Stomach (tissue), 9 donors: ENCODE data around the gene CABLES1. TPM values are rescaled to one million over a fixed set of nuclear protein-coding genes. Genes with fewer than 3 reads are reported as not detected.
A peak's percentile ranks its signal among the peaks of the same experiment; 100 is the strongest.

ENCODE experiments used
- DNase-seq, 2 donors: peaks; one replicate each; pipeline versions ENCODE4 v3.0.0 to v3.0.0-alpha.2; 2013 to 2019
- H3K27ac ChIP-seq, 5 donors: fragments of 200-600 bp in 4 of 5; sonication (generic) in 4 of 5; one replicate each; pipeline ENCODE4 v1.5.1; 2013 to 2019; ENCODE audit warnings: mild to moderate bottlenecking in 1 of 5, moderate library complexity in 1 of 5
- H3K27me3 ChIP-seq, 3 donors: fragments of 200-600 bp; sonication (generic); one replicate each; pipeline ENCODE4 v1.5.1; 2017 to 2019; ENCODE audit warnings: mixed run types in 1 of 3
- H3K36me3 ChIP-seq, 4 donors: fragments of 200-600 bp; sonication (generic); 1 replicate in 3 of 4; 2 replicates in 1 of 4; pipeline ENCODE4 v1.5.1; 2016 to 2019
- H3K4me1 ChIP-seq, 4 donors: fragments of 200-600 bp; sonication (generic); one replicate each; pipeline ENCODE4 v1.5.1; 2016 to 2019
- H3K4me3 ChIP-seq, 4 donors: fragments of 200-600 bp; sonication (generic) in 3 of 4; one replicate each; pipeline ENCODE4 v1.5.1; 2016 to 2019; ENCODE audit warnings: mild to moderate bottlenecking in 1 of 4
- H3K9me3 ChIP-seq, 4 donors: fragments of 200-600 bp; sonication (generic); one replicate each; pipeline ENCODE4 v1.5.1; 2016 to 2019
- CTCF ChIP-seq, 7 experiments: fragments of 450-650 bp in 4 of 7; fragments of 200-600 bp in 3 of 7; sonication (generic) in 3 of 7; IDR thresholded peaks; one replicate each; pipeline ENCODE4 v1.5.1; 2016 to 2019; ENCODE audit warnings: antibody characterized with exemption in 7 of 7, control low read depth in 2 of 7, mild to moderate bottlenecking in 1 of 7
- EP300 ChIP-seq: sonication (generic); formaldehyde crosslinking; IDR thresholded peaks from one replicate; pipeline ENCODE4 v1.6.1; 2017; ENCODE audit warnings: antibody characterized with exemption
- POLR2A ChIP-seq, 4 donors: fragments of 450-650 bp; IDR thresholded peaks; one replicate each; pipeline ENCODE4 v1.6.1; 2016; ENCODE audit warnings: antibody characterized with exemption in 4 of 4, control low read depth in 2 of 4, mild to moderate bottlenecking in 1 of 4, moderate library complexity in 1 of 4
- POLR2AphosphoS5 ChIP-seq, 3 donors: sonication (generic); formaldehyde crosslinking; IDR thresholded peaks; one replicate each; pipeline ENCODE4 v1.6.1; 2016; ENCODE audit warnings: antibody characterized with exemption in 3 of 3
- WGBS, 5 donors: extraction: QIAGEN DNeasy Blood & Tissue Kit in 3 of 5; methylation state at CpG; one replicate each; pipeline versions ENCODE4 v1.1.5 to v1.1.7; 2013 to 2018; 5-methylcytosine and 5-hydroxymethylcytosine counted together
- intact Hi-C: fragments of 100-400 bp; cut with DNase I; formaldehyde crosslinking; loops from one replicate; pipeline ENCODE4 v1.15.1; 2023; ENCODE audit warnings: low total_unique reads
- polyA plus RNA-seq, 3 donors: library from polyadenylated mRNA; stranded (reverse); fragments of 200-250 nt; gene quantifications; one replicate each; pipeline ENCODE4 v1.2.3, GENCODE V29; 2013
- total RNA-seq, 5 donors: library from RNA; depleted of rRNA; stranded (reverse); fragments of >200 nt; gene quantifications; one replicate each; pipeline versions ENCODE4 v1.1.0 to v1.2.3, GENCODE V29; 2014 to 2016
- donor health status: healthy with polysubstance abuse.
- donor health status: Bipolar disorder and iron deficiency.
- donor health status: healthy.

The CABLES1 gene
- total and polyA plus RNA-seq, 8 donors: 5.6 to 36.8 (median 18.2) TPM

- peak overlapping the region in 4 of 5 donors; percentile 79 to 86 (median 80) for H3K27ac ChIP-seq
- intact Hi-C loops: no loop called here
- peaks cover 23 to 35% (median 28%) of the 10 kb centered on the region in 4 donors for H3K4me1 ChIP-seq
- H3K4me3 ChIP-seq: no peak overlapping the region
- peaks cover 6 to 47% (median 43%) of the 10 kb centered on the region in 4 donors for H3K36me3 ChIP-seq
- H3K9me3 ChIP-seq: no peaks in the 10 kb centered on the region
- H3K27me3 ChIP-seq: no peaks in the 10 kb centered on the region
- TF ChIP-seq POLR2AphosphoS5 (IDR thresholded peaks at IDR 0.05): no peak
- TF ChIP-seq POLR2A (IDR thresholded peaks at IDR 0.05): no peak
- no peak for TF ChIP-seq EP300
- no peak for TF ChIP-seq CTCF (IDR thresholded peaks at IDR 0.05)
- no peak for DNase-seq
- 76 to 84% (median 77%) methylated on average over 15 of the region's 15 CpGs for WGBS, 5 donors
Observed at GRCh38 chr18:23258566-23259469, 123.5 kb downstream of the CABLES1 start.

GRCh38 chr18:23259701-23260681 is 124.7 kb downstream of the CABLES1 start:
- H3K4me3 ChIP-seq: peak overlapping the region; percentile 6 to 31 (median 14)
- WGBS, 5 donors: 5 to 16% (median 14%) methylated on average over 19 to 21 of the region's 21 CpGs

GRCh38 chr18:23260926-23261590 is 125.8 kb downstream of the CABLES1 start:
- Histone ChIP-seq H3K4me3 (no peak overlapping the region), H3K36me3 (peaks cover 0 to 26% (median 22%) of the 10 kb centered on the region in 4 donors), H3K27ac (peak overlapping the region; percentile 79 to 86 (median 79)), H3K4me1 (peaks cover 23 to 35% (median 28%) of the 10 kb centered on the region in 4 donors), H3K27me3 (no peaks in the 10 kb centered on the region), H3K9me3 (no peaks in the 10 kb centered on the region)
- 58 to 65% (median 61%) methylated on average over 7 of the region's 7 CpGs for WGBS, 5 donors
- no peak for DNase-seq
- TF ChIP-seq POLR2AphosphoS5 (IDR thresholded peaks at IDR 0.05) (no peak), EP300 (no peak), POLR2A (IDR thresholded peaks at IDR 0.05) (no peak), CTCF (IDR thresholded peaks at IDR 0.05) (no peak)
- intact Hi-C loops: no loop called here

More at GRCh38 chr18:23259701-23260681, 124.7 kb downstream of the CABLES1 start:
- H3K27me3 ChIP-seq: no peaks in the 10 kb centered on the region
- H3K9me3 ChIP-seq: no peaks in the 10 kb centered on the region
- DNase-seq: peak; percentile 89
- peaks cover 0 to 35% (median 31%) of the 10 kb centered on the region in 4 donors for H3K36me3 ChIP-seq
- peak overlapping the region; percentile 79 to 86 (median 79) for H3K27ac ChIP-seq
- peaks cover 23 to 35% (median 28%) of the 10 kb centered on the region in 4 donors for H3K4me1 ChIP-seq
- intact Hi-C loops: no loop called here
- TF ChIP-seq CTCF (IDR thresholded peaks at IDR 0.05) (no peak), POLR2A (IDR thresholded peaks at IDR 0.05) (no peak), POLR2AphosphoS5 (IDR thresholded peaks at IDR 0.05) (peak in 2 of 3 donors; percentile 63 to 75), EP300 (no peak)
